Measurements from ENCODE around the gene INCENP.

Gene INCENP

GRCh38 chr11:62108017-62108750 is 15.6 kb upstream of the INCENP start:
- no peak overlapping the region for H3K4me3 ChIP-seq (ENCODE audit: low read depth, low read length)
- POLR2A ChIA-PET = interaction anchor here (0.6 to 1.9 kb wide), 3 partner anchors 141 to 310 kb away, joined by 3 to 15 read pairs (median 4); partner anchors contain the start of gene FTH1
- CTCF ChIA-PET = interaction anchor here (0.6 to 9.3 kb wide), 73 partner anchors 8 to 470 kb away, joined by 3 to 297 read pairs (median 5); partner anchors contain the start of genes BEST1, FADS1, FADS2 and FADS3
- TF ChIP-seq CTCF (IDR thresholded peaks at IDR 0.05; ENCODE audit: insufficient read depth, low read length, missing control alignments) = peak; percentile 53
- DNase-seq (ENCODE audit: low read depth, low spot score) = no peak

GRCh38 chr11:62108971-62109404 is 14.8 kb upstream of the INCENP start:
- no peak overlapping the region for H3K4me3 ChIP-seq (ENCODE audit: low read depth, low read length)
- no peak for TF ChIP-seq CTCF (IDR thresholded peaks at IDR 0.05; ENCODE audit: insufficient read depth, low read length, missing control alignments)
- ChIA-PET CTCF (interaction anchor here (1.0 to 9.3 kb wide), 34 partner anchors 9 to 471 kb away, joined by 3 to 297 read pairs (median 8); partner anchors contain the start of genes BEST1, FADS1, FADS2 and FADS3), POLR2A (interaction anchor here (1.9 kb wide), 1 partner anchor 142 kb away, joined by 15 read pairs; the partner anchor contains the start of gene FTH1)
- DNase-seq (ENCODE audit: low read depth, low spot score) = no peak

- ChIA-PET POLR2A (no interaction called here), CTCF (interaction anchor here (1.1 to 1.4 kb wide), 4 partner anchors 8 to 318 kb away, joined by 3 to 7 read pairs (median 6); no protein-coding TSS in a partner anchor)
- no peak for TF ChIP-seq CTCF (IDR thresholded peaks at IDR 0.05; ENCODE audit: insufficient read depth, low read length, missing control alignments)
- DNase-seq (ENCODE audit: low read depth, low spot score) = no peak
- H3K4me3 ChIP-seq (ENCODE audit: low read depth, low read length) = no peak overlapping the region
Measured at GRCh38 chr11:62115085-62115694, 8.6 kb upstream of the INCENP start.

DNA sequence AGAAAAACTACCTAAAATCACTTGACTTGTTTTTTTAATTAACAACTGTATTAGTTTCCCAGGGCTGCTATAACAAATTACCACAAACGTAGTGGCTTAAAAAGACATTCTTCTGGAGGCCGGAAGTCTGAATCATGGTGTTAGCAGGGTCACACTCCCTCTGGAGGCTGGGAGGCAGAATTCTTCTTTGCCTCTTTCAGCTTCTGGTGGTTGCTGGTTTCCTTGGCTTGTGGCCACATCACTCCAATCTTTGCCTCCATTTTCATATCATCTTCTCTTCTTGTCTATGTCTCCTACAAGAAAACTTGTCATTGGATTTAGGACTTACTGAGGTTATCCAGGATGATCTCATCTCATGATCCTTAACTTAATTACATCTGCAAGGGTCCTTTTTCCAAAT is 7.4 kb upstream of the INCENP start:
- ChIA-PET CTCF (interaction anchor here (1.1 to 5.4 kb wide), 5 partner anchors 8 to 319 kb away, joined by 3 to 45 read pairs (median 6); no protein-coding TSS in a partner anchor), POLR2A (no interaction called here)
- TF ChIP-seq CTCF (IDR thresholded peaks at IDR 0.05; ENCODE audit: insufficient read depth, low read length, missing control alignments) = no peak
- no peak overlapping the region for H3K4me3 ChIP-seq (ENCODE audit: low read depth, low read length)
- DNase-seq (ENCODE audit: low read depth, low spot score) = no peak

DNA sequence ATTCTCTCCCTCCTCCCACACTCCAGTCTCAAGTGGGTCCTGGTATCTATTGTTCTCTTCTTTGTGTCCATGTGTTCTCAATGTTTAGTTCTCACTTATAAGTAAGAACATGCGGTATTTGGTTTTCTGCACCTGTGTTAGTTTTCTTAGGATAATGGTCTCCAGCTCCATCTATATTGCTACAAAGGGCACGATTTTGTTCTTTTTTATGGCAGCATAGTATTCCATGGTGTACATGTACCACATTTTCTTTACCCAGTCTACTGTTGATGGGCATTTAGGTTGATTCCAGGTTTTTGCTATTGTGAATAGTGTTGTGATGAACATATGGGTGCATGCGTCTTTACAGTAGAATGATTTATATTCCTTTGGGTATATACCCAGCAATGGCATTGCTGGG is 4.2 kb upstream of the INCENP start:
- no peak for DNase-seq (ENCODE audit: low read depth, low spot score)
- CTCF ChIA-PET = interaction anchor here (0.7 to 5.4 kb wide), 3 partner anchors 11 to 322 kb away, joined by 3 to 45 read pairs (median 10); no protein-coding TSS in a partner anchor
- POLR2A ChIA-PET = no interaction called here
- no peak overlapping the region for H3K4me3 ChIP-seq (ENCODE audit: low read depth, low read length)
- TF ChIP-seq CTCF (IDR thresholded peaks at IDR 0.05; ENCODE audit: insufficient read depth, low read length, missing control alignments) = no peak

DNA sequence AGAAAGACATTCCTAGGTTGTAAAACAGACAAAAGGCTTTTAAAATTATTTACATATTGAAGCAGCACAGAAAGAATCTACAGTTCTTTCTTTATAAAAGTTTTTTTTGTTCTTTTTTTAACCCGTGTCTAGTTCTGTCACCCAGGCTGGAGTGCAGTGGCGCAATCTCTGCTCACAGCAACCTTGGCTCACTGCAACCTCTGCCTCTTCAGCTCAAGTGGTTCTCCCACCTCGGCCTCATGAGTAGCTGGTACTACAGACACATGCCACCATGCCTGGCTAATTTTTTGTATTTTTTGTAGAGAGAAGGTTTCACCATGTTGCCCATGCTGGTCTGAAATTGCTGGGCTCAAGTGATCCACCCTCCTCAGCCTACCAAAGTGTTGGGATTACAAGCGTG is 3.8 kb upstream of the INCENP start:
- POLR2A ChIA-PET = no interaction called here
- TF ChIP-seq CTCF (IDR thresholded peaks at IDR 0.05; ENCODE audit: insufficient read depth, low read length, missing control alignments) = no peak
- CTCF ChIA-PET = interaction anchor here (0.8 to 5.4 kb wide), 4 partner anchors 8 to 323 kb away, joined by 3 to 45 read pairs (median 9); no protein-coding TSS in a partner anchor
- H3K4me3 ChIP-seq (ENCODE audit: low read depth, low read length) = no peak overlapping the region
- DNase-seq (ENCODE audit: low read depth, low spot score) = no peak
